Measurements from ENCODE around the gene TRAF4.
"Not testable (repeated sequence)": the region's sequence is repeated elsewhere in the genome, so short reads cannot be mapped to it uniquely, and the experiment has no call there.

The TRAF4 gene

DNA sequence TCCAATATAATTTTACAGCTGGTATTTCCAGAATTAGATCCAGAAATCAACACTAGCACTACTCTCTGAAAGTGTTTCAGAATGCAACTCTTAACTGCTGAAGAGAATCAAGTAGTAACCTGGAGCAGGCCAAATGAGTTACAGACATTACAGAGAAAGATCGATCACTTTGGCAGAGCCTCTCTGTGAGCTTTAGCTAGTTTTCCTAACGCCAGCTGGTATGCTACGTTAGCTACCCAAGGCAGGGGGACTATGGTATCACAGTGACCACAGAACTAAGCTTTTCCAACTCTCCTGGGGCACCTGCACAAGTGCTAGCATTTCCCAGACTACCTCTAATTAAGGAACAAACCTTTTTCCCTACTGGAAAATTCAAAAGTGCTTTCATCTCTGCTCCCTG lies 30.4 kb downstream of the TRAF4 start:
- FAIRE-seq (no peak), DNase-seq (ENCODE audit: insufficient read length, low spot score) (no peak)
- TF ChIP-seq POLR2A (IDR thresholded peaks at IDR 0.05; ENCODE audit: low read depth, low read length) = no peak
- no peak for TF ChIP-seq SPI1 (IDR thresholded peaks at IDR 0.05; ENCODE audit: low read depth, low read length)
- TF ChIP-seq POLR2AphosphoS5 (IDR thresholded peaks at IDR 0.05; ENCODE audit: low read depth, low read length) = no peak
- no peak for TF ChIP-seq POU2F2 (IDR thresholded peaks at IDR 0.05; ENCODE audit: low read depth, low read length)
- TF ChIP-seq TAF1 (IDR thresholded peaks at IDR 0.05; ENCODE audit: low read depth, low read length) = no peak
- no peak for TF ChIP-seq PAX5 (IDR thresholded peaks at IDR 0.05; ENCODE audit: insufficient read depth, low read length, severe bottlenecking)

DNA sequence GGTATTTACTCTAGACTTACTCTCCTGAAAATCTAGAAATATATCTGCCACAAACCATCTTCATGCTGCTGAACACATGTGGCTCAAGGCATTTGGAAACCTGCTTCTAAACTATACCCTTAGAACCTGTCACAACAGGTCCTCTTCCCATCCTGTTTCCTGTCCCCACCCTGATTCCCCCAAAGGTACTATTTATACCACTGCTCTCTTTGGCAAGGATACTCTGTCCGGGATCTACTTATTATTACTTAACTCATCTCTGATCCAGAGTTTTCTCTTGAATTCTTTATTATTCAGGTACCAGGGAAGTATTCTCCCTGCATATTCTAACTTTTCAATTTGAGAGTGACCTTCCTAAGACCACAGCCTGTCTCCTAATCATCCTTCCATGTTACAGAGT lies 33.4 kb downstream of the TRAF4 start:
- FAIRE-seq (no peak), DNase-seq (ENCODE audit: insufficient read length, low spot score) (no peak)
- TF ChIP-seq TAF1 (IDR thresholded peaks at IDR 0.05; ENCODE audit: low read depth, low read length) (no peak), PAX5 (IDR thresholded peaks at IDR 0.05; ENCODE audit: insufficient read depth, low read length, severe bottlenecking) (no peak), SPI1 (IDR thresholded peaks at IDR 0.05; ENCODE audit: low read depth, low read length) (no peak), POLR2A (IDR thresholded peaks at IDR 0.05; ENCODE audit: low read depth, low read length) (no peak), POLR2AphosphoS5 (IDR thresholded peaks at IDR 0.05; ENCODE audit: low read depth, low read length) (no peak), POU2F2 (IDR thresholded peaks at IDR 0.05; ENCODE audit: low read depth, low read length) (no peak)

DNA sequence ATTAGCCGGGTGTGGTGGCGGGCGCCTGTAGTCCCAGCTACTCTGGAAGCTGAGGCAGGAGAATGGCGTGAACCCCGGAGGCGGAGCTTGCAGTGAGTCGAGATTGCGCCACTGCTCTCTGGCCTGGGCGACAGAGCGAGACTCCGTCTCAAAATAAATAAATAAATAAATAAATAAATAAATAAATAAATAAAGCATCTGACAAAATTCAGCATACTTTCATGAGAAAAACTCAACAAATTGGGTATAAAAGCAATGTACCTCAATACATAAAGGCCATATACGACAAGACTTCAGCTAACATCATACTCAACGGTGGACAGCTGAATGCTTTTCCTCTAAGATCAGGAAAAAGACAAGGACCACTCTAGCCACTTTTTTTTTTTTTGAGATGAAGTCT lies 35.8 kb downstream of the TRAF4 start:
- not testable (repeated sequence) for DNase-seq (ENCODE audit: insufficient read length, low spot score); FAIRE-seq

DNA sequence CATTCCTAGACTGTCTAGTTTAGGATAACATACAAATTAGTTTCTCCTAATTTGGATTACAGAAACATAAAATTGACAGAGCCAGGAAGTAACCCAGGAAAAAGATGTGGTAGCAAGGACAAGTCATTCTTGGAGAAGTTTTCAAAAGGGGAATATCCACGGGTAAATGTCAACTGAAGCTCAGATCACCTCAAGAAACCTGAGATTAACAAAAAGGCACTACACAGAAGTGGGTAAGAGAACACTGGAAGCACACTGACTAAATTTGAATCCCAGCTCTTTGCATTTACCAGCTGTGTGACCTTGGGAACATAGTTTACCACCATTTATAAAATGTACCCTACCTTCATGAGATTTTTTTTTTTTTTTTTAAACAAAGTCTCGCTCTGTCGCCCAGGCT lies 39.4 kb downstream of the TRAF4 start:
- FAIRE-seq (no peak), DNase-seq (ENCODE audit: insufficient read length, low spot score) (no peak)
- TF ChIP-seq POLR2A (IDR thresholded peaks at IDR 0.05; ENCODE audit: low read depth, low read length) (no peak), PAX5 (IDR thresholded peaks at IDR 0.05; ENCODE audit: insufficient read depth, low read length, severe bottlenecking) (no peak), SPI1 (IDR thresholded peaks at IDR 0.05; ENCODE audit: low read depth, low read length) (no peak)

DNA sequence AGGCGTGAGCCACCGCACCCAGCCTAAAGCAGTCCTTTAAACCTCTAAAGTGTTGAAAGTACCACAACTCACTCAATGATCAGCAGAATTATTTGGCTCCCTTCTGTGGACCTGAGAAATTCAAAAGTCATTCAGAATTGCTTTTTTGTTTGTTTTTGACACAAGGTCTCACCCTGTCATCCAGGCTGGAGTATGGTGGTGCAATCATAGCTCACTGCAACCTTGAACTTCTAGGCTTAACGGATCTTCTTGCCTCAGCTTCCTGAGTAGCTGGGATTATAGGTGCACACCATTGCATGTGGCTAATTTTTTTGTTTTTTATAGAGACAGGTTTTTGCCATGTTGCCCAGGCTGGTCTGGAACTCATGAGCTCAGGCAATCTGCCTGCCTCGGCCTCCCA lies 44.3 kb downstream of the TRAF4 start:
- DNase-seq (ENCODE audit: insufficient read length, low spot score) (no peak), FAIRE-seq (no peak)
- no peak for TF ChIP-seq PAX5 (IDR thresholded peaks at IDR 0.05; ENCODE audit: insufficient read depth, low read length, severe bottlenecking)
- no peak for TF ChIP-seq SPI1 (IDR thresholded peaks at IDR 0.05; ENCODE audit: low read depth, low read length)
- TF ChIP-seq TAF1 (IDR thresholded peaks at IDR 0.05; ENCODE audit: low read depth, low read length) = no peak
- no peak for TF ChIP-seq POLR2AphosphoS5 (IDR thresholded peaks at IDR 0.05; ENCODE audit: low read depth, low read length)
- TF ChIP-seq POU2F2 (IDR thresholded peaks at IDR 0.05; ENCODE audit: low read depth, low read length) = no peak
- no peak for TF ChIP-seq POLR2A (IDR thresholded peaks at IDR 0.05; ENCODE audit: low read depth, low read length)

DNA sequence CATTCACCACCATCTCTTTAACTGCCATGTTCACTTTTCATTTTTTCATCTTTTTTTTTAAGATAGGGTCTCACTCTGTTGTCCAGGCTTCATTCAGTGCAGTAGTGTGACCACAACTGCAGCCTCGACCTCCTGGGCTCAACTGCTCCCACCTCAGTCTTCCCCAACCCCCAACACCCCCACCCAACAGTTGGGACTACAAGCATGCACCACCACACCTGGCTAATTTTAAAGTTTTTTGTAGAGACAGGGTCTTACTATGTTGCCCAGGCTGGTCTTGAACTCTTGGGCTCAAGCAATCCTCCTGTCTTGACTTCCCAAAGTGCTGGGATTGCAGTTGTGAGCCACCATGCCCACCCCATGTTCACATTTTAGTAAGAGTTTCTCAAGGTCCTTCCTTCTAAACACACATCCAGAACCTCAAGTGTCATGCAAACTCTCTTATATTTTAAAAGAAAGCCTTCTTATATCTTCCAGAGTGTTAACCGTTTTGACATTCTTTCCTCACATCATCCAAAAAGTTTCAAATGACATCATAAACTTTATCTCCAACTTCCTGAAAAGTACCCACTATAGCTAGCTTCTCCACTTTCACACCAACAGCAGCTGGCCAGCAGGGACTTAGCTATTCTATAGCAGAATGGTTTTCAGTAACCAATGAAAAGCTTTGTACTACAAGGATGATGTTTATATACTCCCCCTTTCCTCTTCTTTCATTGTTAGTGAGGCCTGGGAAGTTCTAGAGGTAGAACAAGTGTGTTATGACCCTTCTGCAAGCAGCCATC lies 49.3 kb downstream of the TRAF4 start:
- FAIRE-seq (no peak), DNase-seq (ENCODE audit: insufficient read length, low spot score) (no peak)
- no peak for TF ChIP-seq SPI1 (IDR thresholded peaks at IDR 0.05; ENCODE audit: low read depth, low read length)
- TF ChIP-seq TAF1 (IDR thresholded peaks at IDR 0.05; ENCODE audit: low read depth, low read length) = no peak
- TF ChIP-seq PAX5 (IDR thresholded peaks at IDR 0.05; ENCODE audit: insufficient read depth, low read length, severe bottlenecking) = no peak
- no peak for TF ChIP-seq POLR2AphosphoS5 (IDR thresholded peaks at IDR 0.05; ENCODE audit: low read depth, low read length)
- TF ChIP-seq POLR2A (IDR thresholded peaks at IDR 0.05; ENCODE audit: low read depth, low read length) = no peak
- no peak for TF ChIP-seq POU2F2 (IDR thresholded peaks at IDR 0.05; ENCODE audit: low read depth, low read length)

DNA sequence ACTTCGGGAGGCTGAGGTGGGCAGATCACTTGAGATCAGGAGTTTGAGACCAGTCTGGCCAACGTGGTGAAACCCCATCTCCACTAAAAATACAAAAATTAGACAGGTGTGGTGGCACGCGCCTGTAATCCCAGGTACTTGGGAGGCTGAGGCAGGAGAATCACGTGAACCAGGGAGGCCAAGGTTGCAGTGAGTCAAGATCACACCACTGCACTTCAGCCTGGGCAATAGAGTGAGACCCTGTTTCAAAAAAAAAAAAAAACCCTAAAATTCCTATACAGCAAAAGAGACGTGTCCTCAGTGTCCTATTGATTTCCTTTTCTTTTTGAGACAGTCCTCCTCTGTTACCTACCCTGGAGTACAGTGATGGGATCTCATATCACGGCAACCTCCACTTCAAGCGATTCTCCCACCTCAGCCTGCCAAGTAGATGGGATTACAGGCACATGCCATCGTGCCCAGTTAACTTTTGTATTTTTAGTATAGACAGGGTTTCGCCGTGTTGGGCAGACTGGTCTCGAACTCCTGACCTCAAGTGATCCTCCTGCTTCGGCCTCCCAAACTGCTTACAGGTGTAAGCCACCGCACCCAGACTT lies 51.1 kb downstream of the TRAF4 start:
- not testable (repeated sequence) for FAIRE-seq; DNase-seq (ENCODE audit: insufficient read length, low spot score)

DNA sequence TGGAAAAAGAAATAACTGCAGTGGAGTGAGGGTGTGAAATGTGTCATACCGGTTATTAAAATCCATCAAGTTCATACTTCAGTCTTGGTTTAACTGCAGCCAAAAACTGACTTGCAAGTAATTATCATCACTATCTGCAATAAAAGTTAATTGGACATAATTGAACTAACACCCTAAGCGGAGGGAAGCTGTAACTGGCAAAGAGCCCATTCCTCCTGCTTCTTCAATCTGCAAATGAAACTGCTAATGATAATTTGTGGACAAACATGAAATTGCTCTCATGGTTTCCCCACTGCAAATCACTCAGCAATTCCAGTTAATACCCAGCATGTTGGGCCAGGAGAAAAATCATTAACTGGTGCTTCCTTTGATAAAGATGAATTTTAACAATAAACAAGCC lies 52.3 kb downstream of the TRAF4 start:
- TF ChIP-seq POLR2AphosphoS5 (IDR thresholded peaks at IDR 0.05; ENCODE audit: low read depth, low read length) = no peak
- DNase-seq (ENCODE audit: insufficient read length, low spot score) (no peak), FAIRE-seq (no peak)
